ENCODE results near the gene FES. TPM values are rescaled to one million over a fixed set of nuclear protein-coding genes. Genes with fewer than 3 reads are reported as not detected.

FES gene
- polyA plus RNA-seq, 2 of the 4 experiments (the other 2 are of a cell fraction): 0.39 to 0.50 TPM

DNA sequence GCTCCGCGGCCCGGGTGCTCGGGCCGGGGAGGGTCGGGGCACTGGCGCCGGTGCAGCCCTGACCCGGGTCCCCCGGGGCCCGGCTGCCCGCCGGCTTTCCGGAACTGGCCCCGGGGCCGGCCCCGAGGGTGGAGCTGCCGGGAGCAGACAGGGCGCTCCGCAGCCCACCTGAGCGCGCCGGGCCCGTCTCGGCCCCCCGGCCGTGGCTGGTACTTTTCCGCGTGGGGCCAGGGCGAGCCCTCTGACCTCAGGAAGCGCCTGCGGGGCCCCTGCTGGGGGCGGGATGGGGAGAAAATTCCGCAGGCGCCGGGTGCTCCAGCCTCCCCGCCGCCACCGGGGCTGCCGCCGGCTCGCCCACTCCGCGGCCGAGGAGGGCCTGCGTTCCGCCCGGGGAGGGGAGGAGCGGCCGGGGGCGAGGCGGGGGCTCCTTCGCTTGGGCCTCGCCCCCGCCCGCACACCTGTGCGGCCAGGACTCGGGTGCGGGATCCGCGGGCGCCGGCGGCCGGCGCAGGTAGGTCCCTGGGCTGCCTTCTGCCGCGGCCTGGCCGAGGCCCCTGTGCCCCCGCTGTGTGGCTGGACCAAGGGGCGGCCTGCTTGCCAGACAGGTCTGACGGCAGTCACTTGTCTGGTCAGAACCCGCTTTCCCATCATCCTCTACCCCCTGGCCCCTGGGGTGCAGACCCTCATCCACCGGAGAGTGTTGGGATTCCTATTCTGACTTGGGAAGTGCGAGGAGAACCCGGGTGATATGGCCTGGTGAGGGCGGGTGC is 12.4 kb upstream of the FES start:
- Histone ChIP-seq H3K4me3 (peak overlapping the region; percentile 77), H3K27ac (peak overlapping the region; percentile 85 to 97), H3K4me1 (peaks cover 64% of the 10 kb centered on the region), H3K4me2 (peak overlapping the region; percentile 96), H3K9me3 (no peaks in the 10 kb centered on the region)
- FAIRE-seq (no peak), DNase-seq (ENCODE audit: low read depth in 1 of 2, low spot score in 1 of 2) (no peak), ATAC-seq (peak; percentile 16 to 30)
- WGBS (ENCODE audit: missing lambda C conversion rate): 11% methylated on average over 15 of the region's 77 CpGs
- POLR2A ChIA-PET: no interaction called here
- CTCF ChIA-PET: interaction anchor here (1.0 to 2.1 kb wide), 5 partner anchors 9 to 224 kb away, joined by 3 to 7 read pairs (median 3); no protein-coding TSS in a partner anchor
- no peak for TF ChIP-seq ZNF302 (CRISPR knock-in tag; IDR thresholded peaks at IDR 0.05)
- TF ChIP-seq, protein P1, sequence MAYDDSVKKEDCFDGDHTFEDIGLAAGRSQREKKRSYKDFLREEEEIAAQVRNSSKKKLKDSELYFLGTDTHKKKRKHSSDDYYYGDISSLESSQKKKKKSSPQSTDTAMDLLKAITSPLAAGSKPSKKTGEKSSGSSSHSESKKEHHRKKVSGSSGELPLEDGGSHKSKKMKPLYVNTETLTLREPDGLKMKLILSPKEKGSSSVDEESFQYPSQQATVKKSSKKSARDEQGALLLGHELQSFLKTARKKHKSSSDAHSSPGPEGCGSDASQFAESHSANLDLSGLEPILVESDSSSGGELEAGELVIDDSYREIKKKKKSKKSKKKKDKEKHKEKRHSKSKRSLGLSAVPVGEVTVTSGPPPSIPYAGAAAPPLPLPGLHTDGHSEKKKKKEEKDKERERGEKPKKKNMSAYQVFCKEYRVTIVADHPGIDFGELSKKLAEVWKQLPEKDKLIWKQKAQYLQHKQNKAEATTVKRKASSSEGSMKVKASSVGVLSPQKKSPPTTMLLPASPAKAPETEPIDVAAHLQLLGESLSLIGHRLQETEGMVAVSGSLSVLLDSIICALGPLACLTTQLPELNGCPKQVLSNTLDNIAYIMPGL (CRISPR knock-in tag; IDR thresholded peaks at IDR 0.05; ENCODE audit: borderline replicate concordance): no peak
- TF ChIP-seq, protein P2, sequence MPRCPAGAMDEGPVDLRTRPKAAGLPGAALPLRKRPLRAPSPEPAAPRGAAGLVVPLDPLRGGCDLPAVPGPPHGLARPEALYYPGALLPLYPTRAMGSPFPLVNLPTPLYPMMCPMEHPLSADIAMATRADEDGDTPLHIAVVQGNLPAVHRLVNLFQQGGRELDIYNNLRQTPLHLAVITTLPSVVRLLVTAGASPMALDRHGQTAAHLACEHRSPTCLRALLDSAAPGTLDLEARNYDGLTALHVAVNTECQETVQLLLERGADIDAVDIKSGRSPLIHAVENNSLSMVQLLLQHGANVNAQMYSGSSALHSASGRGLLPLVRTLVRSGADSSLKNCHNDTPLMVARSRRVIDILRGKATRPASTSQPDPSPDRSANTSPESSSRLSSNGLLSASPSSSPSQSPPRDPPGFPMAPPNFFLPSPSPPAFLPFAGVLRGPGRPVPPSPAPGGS (IDR thresholded peaks at IDR 0.05): peak; percentile 32; the same call in 1 of the 3 replicates
- peak; percentile 39; the same call in 1 of the 2 replicates for TF ChIP-seq PHF8 (IDR thresholded peaks at IDR 0.05; ENCODE audit: borderline replicate concordance, low read depth)
- no peak for TF ChIP-seq ZFP36 (IDR thresholded peaks at IDR 0.05; ENCODE audit: borderline replicate concordance, partially characterized antibody)

DNA sequence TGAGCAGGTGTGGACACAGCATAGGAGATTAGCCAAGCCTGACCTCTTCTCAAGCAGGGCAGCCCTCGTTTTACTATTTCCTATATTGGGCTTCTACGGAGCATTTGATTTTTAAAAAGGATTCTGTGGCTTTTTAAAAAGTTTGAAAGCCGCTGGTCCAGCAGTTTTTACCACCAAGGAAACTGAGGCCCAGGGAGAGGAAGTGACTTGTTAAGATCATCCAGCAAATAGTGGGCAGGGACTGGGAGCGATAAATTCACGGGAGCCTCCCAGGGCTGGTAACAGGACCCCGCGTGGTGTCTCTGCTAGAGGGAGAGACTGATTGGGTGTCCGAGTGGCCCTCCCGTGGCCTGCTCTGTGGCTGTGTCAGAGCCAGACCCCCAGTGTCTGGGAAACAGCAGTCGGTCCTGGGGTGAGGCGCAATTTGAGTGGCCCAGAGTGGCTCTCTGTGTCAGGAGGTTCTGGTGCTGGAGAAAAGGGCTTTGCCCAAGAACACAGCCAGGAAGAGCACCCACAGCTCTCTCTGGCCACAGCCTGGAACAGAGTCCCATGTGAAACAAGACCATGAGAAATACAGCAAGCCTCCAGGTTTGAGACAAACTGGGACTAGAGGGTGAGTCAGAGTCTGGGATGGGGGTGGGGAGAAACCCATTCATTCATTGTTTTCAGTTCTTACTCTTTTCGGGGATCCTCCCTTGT is 11.7 kb upstream of the FES start:
- TF ChIP-seq KDM1A (IDR thresholded peaks at IDR 0.05; ENCODE audit: low read depth) (no peak), FOSL2 (IDR thresholded peaks at IDR 0.05) (no peak), FOSL2 (CRISPR knock-in tag; IDR thresholded peaks at IDR 0.05) (peak; percentile 80)
- 43% methylated on average over 12 of the region's 12 CpGs for WGBS (ENCODE audit: missing lambda C conversion rate)
- H3K4me2 ChIP-seq: peak overlapping the region; percentile 96
- peak overlapping the region; percentile 85 to 97 for H3K27ac ChIP-seq
- ATAC-seq (peak; percentile 37 to 60; a peak in 4 of 6 replicates), FAIRE-seq (no peak), DNase-seq (ENCODE audit: low read depth in 1 of 2, low spot score in 1 of 2) (peak in 1 of 2 experiments; percentile 61)
- peak overlapping the region; percentile 77 for H3K4me3 ChIP-seq
- ChIA-PET CTCF (interaction anchor here (2.1 to 4.2 kb wide), 2 partner anchors 13 to 225 kb away, joined by 8 to 48 read pairs; partner anchors contain the start of gene FES), POLR2A (interaction anchor here (1.6 kb wide), 1 partner anchor 156 kb away, joined by 5 read pairs; the partner anchor contains the start of gene BLM)
- H3K9me3 ChIP-seq: no peaks in the 10 kb centered on the region
- H3K4me1 ChIP-seq: peaks cover 58% of the 10 kb centered on the region

GRCh38 chr15:90873488-90873997 is 10.8 kb upstream of the FES start:
- TF ChIP-seq CEBPB (IDR thresholded peaks at IDR 0.05) (no peak), ZC3H11A (IDR thresholded peaks at IDR 0.05) (no peak), CHD4 (IDR thresholded peaks at IDR 0.05; ENCODE audit: borderline replicate concordance) (no peak), CBX2 (IDR thresholded peaks at IDR 0.05; ENCODE audit: borderline replicate concordance, low read depth) (no peak), HDAC2 (IDR thresholded peaks at IDR 0.05) (no peak), FOSB (CRISPR knock-in tag; IDR thresholded peaks at IDR 0.05) (no peak), RFX5 (IDR thresholded peaks at IDR 0.05) (no peak), RARB (CRISPR knock-in tag; IDR thresholded peaks at IDR 0.05) (no peak), MAFK (IDR thresholded peaks at IDR 0.05; ENCODE audit: partially characterized antibody) (no peak), JUNB (IDR thresholded peaks at IDR 0.05) (no peak), POLR2A (IDR thresholded peaks at IDR 0.05; ENCODE audit: low read length) (no peak)
- TF ChIP-seq, protein P3, sequence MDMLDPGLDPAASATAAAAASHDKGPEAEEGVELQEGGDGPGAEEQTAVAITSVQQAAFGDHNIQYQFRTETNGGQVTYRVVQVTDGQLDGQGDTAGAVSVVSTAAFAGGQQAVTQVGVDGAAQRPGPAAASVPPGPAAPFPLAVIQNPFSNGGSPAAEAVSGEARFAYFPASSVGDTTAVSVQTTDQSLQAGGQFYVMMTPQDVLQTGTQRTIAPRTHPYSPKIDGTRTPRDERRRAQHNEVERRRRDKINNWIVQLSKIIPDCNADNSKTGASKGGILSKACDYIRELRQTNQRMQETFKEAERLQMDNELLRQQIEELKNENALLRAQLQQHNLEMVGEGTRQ (IDR thresholded peaks at IDR 0.05): no peak
- POLR2A ChIA-PET: interaction anchor here (0.9 to 1.6 kb wide), 3 partner anchors 29 to 208 kb away, joined by 3 to 5 read pairs (median 3); partner anchors contain the start of gene BLM
- WGBS (ENCODE audit: missing lambda C conversion rate): 49% methylated on average over 3 of the region's 6 CpGs
- Histone ChIP-seq H3K4me1 (peaks cover 49% of the 10 kb centered on the region), H3K4me2 (peak overlapping the region; percentile 96), H3K4me3 (peak overlapping the region; percentile 77; the same call in 2 of the 3 replicates), H3K9me3 (no peaks in the 10 kb centered on the region), H3K27ac (peak overlapping the region; percentile 85 to 97)
- CTCF ChIA-PET: interaction anchor here (0.7 to 4.2 kb wide), 7 partner anchors 9 to 554 kb away, joined by 3 to 48 read pairs (median 5); partner anchors contain the start of gene FES
- FAIRE-seq: no peak
- ATAC-seq: peak; percentile 6 to 21; a peak in 4 of 6 replicates
- no peak for DNase-seq (ENCODE audit: low read depth in 1 of 2, low spot score in 1 of 2)
